Measurements from ENCODE around the gene CRCP.

The CRCP gene

GRCh38 chr7:66198469-66198868 lies 83.8 kb downstream of the CRCP start:
- DNase-seq: no peak

- DNase-seq: no peak
Observed at GRCh38 chr7:66198956-66199355, 84.3 kb downstream of the CRCP start.

GRCh38 chr7:66202441-66202840 lies 87.8 kb downstream of the CRCP start:
- DNase-seq: no peak

Measured in NK-92 treated with Interleukin-12 subunit alpha and Interleukin-12 subunit beta, amount 100 ng/mL, for 24 hours (cell line).